ENCODE measurements around the gene APCDD1L. TPM values are rescaled to one million over a fixed set of nuclear protein-coding genes. Genes with fewer than 3 reads are reported as not detected.

Gene APCDD1L
- total and polyA plus RNA-seq, 12 donors = 0.08 to 1.8 (median 1.1) TPM; not detected in 2

DNA sequence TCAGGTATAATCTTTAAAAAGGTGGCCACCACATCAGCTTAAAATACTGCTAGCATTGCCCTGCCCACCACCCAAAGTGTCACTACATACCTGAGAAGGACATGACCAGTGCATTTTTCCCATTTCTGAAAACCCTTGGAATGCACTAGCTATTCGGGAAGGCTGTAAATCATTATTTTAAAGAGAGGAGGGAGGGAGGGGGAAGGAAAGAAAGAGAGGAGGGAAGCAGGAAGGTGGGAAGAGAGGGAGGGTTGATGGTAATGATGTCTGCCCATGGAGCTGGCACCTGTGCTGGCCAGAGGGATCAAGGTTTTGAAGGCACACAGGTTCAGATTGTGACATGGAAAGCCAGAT is 93.7 kb downstream of the APCDD1L start:
- intact Hi-C loops (cut with DNase I) = no loop called here
- H3K4me3 ChIP-seq = no peak overlapping the region
- WGBS, 2 donors = 79 to 85% methylated on average over 1 of the region's 1 CpG
- no peaks in the 10 kb centered on the region for H3K27me3 ChIP-seq
- TF ChIP-seq, protein P1, sequence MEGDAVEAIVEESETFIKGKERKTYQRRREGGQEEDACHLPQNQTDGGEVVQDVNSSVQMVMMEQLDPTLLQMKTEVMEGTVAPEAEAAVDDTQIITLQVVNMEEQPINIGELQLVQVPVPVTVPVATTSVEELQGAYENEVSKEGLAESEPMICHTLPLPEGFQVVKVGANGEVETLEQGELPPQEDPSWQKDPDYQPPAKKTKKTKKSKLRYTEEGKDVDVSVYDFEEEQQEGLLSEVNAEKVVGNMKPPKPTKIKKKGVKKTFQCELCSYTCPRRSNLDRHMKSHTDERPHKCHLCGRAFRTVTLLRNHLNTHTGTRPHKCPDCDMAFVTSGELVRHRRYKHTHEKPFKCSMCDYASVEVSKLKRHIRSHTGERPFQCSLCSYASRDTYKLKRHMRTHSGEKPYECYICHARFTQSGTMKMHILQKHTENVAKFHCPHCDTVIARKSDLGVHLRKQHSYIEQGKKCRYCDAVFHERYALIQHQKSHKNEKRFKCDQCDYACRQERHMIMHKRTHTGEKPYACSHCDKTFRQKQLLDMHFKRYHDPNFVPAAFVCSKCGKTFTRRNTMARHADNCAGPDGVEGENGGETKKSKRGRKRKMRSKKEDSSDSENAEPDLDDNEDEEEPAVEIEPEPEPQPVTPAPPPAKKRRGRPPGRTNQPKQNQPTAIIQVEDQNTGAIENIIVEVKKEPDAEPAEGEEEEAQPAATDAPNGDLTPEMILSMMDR (IDR thresholded peaks at IDR 0.05) = no peak
- no peaks in the 10 kb centered on the region for H3K9me3 ChIP-seq
- no peak for DNase-seq
- ATAC-seq = no peak
- no peak overlapping the region for H3K27ac ChIP-seq
- peaks cover 0 to 82% (median 6%) of the 10 kb centered on the region in 9 donors for H3K36me3 ChIP-seq
- peaks cover 0 to 14% (median 7%) of the 10 kb centered on the region in 9 donors for H3K4me1 ChIP-seq

DNA sequence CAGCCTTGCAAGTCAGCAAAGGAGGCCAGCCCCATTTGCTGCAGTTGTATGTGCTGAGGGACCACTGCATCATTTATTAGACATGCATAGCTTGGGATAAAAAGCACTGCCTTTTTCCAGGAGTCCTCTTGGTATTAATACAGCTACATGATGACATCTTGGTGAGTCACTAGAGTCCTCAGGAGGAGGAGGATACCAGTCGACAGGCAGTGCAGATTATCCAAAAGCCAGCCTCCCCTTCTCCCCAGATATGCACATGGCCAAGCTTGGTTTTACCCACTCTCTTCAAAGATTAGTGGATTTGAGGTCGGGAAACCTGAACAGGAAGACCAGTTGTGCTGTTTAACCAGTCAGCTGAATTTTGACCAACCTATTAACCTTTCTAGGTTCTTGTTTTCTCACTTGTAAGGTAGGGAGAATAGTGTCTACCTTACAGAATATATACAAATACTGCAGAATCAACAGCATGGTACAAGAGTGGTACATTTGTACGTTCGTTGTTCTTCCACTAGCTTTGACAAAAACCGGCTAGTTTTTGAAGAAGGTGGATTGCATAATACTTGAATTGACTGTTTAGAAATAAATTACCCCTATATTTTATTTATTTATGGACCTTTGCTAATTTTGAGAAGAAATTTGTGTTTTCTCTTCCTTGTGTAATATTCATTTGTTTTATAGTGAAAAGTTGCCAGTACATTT is 94.3 kb downstream of the APCDD1L start:
- Histone ChIP-seq H3K4me3 (no peak overlapping the region), H3K36me3 (peaks cover 0 to 76% (median 6%) of the 10 kb centered on the region in 9 donors), H3K4me1 (peaks cover 0 to 19% (median 10%) of the 10 kb centered on the region in 9 donors), H3K27me3 (no peaks in the 10 kb centered on the region), H3K27ac (no peak overlapping the region), H3K9me3 (no peaks in the 10 kb centered on the region)
- TF ChIP-seq, protein P1 (IDR thresholded peaks at IDR 0.05) = no peak
- WGBS, 2 donors = 80 to 88% methylated on average over 5 of the region's 5 CpGs
- peak in 1 of 8 donors; percentile 25 for ATAC-seq
- DNase-seq = no peak
- intact Hi-C loops (cut with DNase I) = no loop called here

DNA sequence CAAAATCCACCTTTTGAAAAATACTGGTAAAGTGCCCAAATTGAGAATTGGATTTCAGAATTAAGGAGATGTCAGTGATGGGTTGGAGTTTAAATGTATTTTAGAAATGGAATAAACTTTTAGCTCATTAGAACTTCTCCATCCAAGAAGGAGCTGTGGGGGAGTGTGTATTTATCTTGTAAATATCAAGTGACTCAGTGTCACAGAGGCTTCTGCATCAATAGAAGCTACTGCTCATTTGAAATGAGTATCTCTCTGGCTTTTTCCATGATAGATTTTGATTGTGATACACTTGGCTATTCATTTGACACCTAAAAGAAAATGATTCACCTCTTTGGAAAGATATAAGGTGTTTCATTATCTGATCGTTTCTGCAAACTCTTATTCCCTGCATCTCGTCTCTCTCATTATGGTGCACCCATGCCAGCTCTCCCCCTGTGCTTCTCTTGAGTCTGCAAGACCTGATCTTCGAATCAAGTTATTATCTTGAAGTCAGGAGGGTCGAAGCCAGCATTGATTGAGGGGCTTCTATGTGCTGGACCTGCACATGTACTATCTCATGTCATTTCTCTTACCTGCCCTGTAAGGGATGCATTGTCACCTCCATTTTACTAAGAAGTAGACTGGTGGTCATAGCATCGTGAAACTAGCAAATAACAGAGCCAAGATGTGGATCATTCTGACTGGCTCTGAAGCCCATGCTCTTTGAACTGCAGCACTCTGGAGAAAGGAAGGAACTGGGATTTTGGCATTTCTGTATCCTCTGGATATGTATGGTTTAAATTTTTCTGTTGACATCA is 96.0 kb downstream of the APCDD1L start:
- Histone ChIP-seq H3K27me3 (no peaks in the 10 kb centered on the region), H3K27ac (no peak overlapping the region), H3K36me3 (peaks cover 0 to 62% (median 6%) of the 10 kb centered on the region in 9 donors), H3K4me3 (no peak overlapping the region), H3K4me1 (peaks cover 0 to 23% (median 14%) of the 10 kb centered on the region in 9 donors), H3K9me3 (no peaks in the 10 kb centered on the region)
- DNase-seq = no peak
- ATAC-seq = no peak
- intact Hi-C loops (cut with DNase I) = no loop called here
- 84 to 90% methylated on average over 5 of the region's 5 CpGs for WGBS, 2 donors
- TF ChIP-seq, protein P1 (IDR thresholded peaks at IDR 0.05) = no peak

DNA sequence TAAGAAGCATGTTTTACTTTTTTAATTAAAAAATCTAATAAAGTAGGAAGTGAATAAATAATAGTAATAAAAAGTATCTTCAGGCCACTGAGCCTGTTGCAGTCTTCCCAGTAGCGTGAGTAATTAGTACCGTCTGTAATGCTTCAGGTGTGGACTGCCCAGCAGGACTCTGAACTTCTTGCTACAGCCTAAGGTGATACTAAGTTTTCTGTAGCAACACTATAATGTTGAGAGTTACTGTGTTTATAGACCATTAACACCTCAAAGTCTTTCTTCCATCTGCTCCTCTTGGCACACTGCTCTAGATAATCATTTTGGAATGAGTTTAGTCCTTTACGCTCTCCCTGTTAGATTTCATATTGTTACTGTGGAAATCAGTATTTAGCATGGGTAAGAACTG is 97.8 kb downstream of the APCDD1L start:
- 90 to 95% methylated on average over 3 of the region's 3 CpGs for WGBS, 2 donors
- TF ChIP-seq, protein P1 (IDR thresholded peaks at IDR 0.05) = no peak
- peak overlapping the region in 1 of 10 donors; percentile 52 for H3K27ac ChIP-seq
- H3K4me3 ChIP-seq = no peak overlapping the region
- intact Hi-C loops (cut with DNase I) = no loop called here
- ATAC-seq (no peak), DNase-seq (no peak)
- H3K36me3 ChIP-seq = peaks cover 0 to 47% (median 6%) of the 10 kb centered on the region in 9 donors
- H3K27me3 ChIP-seq = no peaks in the 10 kb centered on the region
- H3K9me3 ChIP-seq = no peaks in the 10 kb centered on the region
- peaks cover 0 to 26% (median 12%) of the 10 kb centered on the region in 9 donors for H3K4me1 ChIP-seq

Measured in heart right ventricle (tissue), 16 donors.